Measurements from ENCODE around the gene CELF1. TPM values are rescaled to one million over a fixed set of nuclear protein-coding genes. Genes with fewer than 3 reads are reported as not detected.

The CELF1 gene
- total RNA-seq, 4 donors from 2014 or later, result 82.9 to 248 (median 96.7) TPM

DNA sequence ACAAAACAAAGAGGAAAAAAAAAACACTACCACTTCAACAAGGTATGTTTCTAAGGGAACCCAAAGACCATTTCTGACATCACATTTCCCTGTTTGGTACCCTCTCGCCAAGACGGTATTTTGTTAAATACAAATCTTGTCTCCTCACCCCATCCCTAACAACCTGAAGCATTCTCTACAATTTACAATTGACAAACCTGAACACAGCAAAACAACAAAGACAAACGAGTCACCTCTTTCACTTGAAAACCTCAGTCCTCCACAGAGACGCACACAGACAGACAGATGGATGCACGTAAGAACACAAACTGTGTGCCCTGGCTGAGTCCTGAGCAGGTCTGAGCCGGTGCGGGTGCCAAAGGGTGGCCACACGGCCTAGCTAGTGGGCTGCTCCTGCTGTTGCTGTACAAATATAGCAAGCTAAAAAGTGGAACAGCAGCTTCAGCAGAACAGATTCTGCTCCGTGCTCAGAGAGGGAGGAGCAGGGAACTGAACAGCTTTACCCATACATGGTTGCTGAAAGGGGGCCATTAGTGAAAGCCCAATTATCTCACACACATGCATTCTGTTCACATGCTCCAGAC is 28.5 kb downstream of the CELF1 start:
- peak in 1 of 3 donors; percentile 42 for TF ChIP-seq POLR2AphosphoS5 (IDR thresholded peaks at IDR 0.05)
- no peak for TF ChIP-seq EP300 (IDR thresholded peaks at IDR 0.05; ENCODE audit: low read depth)
- TF ChIP-seq POLR2A (IDR thresholded peaks at IDR 0.05), result no peak
- TF ChIP-seq, protein P1, sequence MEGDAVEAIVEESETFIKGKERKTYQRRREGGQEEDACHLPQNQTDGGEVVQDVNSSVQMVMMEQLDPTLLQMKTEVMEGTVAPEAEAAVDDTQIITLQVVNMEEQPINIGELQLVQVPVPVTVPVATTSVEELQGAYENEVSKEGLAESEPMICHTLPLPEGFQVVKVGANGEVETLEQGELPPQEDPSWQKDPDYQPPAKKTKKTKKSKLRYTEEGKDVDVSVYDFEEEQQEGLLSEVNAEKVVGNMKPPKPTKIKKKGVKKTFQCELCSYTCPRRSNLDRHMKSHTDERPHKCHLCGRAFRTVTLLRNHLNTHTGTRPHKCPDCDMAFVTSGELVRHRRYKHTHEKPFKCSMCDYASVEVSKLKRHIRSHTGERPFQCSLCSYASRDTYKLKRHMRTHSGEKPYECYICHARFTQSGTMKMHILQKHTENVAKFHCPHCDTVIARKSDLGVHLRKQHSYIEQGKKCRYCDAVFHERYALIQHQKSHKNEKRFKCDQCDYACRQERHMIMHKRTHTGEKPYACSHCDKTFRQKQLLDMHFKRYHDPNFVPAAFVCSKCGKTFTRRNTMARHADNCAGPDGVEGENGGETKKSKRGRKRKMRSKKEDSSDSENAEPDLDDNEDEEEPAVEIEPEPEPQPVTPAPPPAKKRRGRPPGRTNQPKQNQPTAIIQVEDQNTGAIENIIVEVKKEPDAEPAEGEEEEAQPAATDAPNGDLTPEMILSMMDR (IDR thresholded peaks at IDR 0.05), result no peak
- no peaks in the 10 kb centered on the region for H3K9me3 ChIP-seq
- in situ Hi-C loops (cut with MboI; ENCODE audit: low pct_ligation_motif_present in 1 of 4, low pct_unique_long_range_greater_than_20kb in 1 of 4, low sequenced_read_pairs in 3 of 4), result no loop called here
- H3K27me3 ChIP-seq, result no peaks in the 10 kb centered on the region
- DNase-seq, result no peak
- peaks cover 8 to 72% (median 44%) of the 10 kb centered on the region in 4 donors for H3K4me1 ChIP-seq
- WGBS, 2 donors (ENCODE audit: low coverage in 1 of 2), result 33 to 51% methylated on average over 3 to 9 of the region's 9 CpGs
- intact Hi-C loops (cut with DNase I; ENCODE audit: low total_unique reads), result no loop called here
- peak overlapping the region in 2 of 4 donors; percentile 14 to 19 for H3K4me3 ChIP-seq
- peak overlapping the region; percentile 58 to 76 (median 68) for H3K27ac ChIP-seq
- no peaks in the 10 kb centered on the region for H3K36me3 ChIP-seq

DNA sequence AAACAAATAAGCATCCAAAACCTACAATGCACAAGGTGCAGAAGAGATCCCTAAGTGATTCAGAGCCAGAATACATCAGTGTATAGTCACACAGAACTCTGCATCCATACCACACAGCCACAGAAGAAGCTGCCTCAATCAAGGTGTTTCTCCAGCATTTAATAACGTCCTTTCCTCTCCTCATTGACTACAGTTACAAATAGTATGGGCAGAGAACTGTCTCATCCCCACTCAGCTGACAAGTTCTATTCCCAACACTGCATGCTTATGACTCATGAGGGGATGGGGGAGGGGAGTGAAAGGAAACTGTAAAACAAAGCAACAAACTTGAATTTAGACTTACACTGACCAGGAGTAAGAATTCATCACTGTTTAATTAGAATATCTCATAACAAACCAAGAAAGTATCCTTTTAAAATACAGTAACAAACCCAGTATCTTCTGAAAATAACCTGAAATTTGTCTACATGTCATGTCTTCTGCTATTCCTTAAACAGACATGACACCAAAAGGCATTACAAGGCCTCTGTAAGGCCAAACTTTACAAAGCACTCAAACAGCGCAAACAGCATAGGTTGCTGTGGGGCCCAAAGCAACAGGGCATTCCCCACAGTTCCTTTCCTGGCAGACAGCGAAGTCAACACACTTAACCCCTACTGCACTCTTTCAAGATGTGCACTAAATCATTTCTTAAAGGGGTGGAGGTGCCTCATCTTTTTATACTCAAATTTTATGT is 29.3 kb downstream of the CELF1 start:
- WGBS, 2 donors (ENCODE audit: low coverage in 1 of 2), result 16 to 27% methylated on average over 2 to 3 of the region's 3 CpGs
- intact Hi-C loops (cut with DNase I; ENCODE audit: low total_unique reads), result no loop called here
- H3K27me3 ChIP-seq, result no peaks in the 10 kb centered on the region
- H3K27ac ChIP-seq, result peak overlapping the region; percentile 58 to 76 (median 68)
- in situ Hi-C loops (cut with MboI; ENCODE audit: low pct_ligation_motif_present in 1 of 4, low pct_unique_long_range_greater_than_20kb in 1 of 4, low sequenced_read_pairs in 3 of 4), result no loop called here
- no peaks in the 10 kb centered on the region for H3K9me3 ChIP-seq
- peak overlapping the region in 2 of 4 donors; percentile 17 to 19 for H3K4me3 ChIP-seq
- H3K36me3 ChIP-seq, result no peaks in the 10 kb centered on the region
- DNase-seq, result no peak
- H3K4me1 ChIP-seq, result peaks cover 11 to 80% (median 50%) of the 10 kb centered on the region in 4 donors
- TF ChIP-seq POLR2AphosphoS5 (IDR thresholded peaks at IDR 0.05), result no peak
- TF ChIP-seq, protein P1 (IDR thresholded peaks at IDR 0.05), result no peak
- TF ChIP-seq POLR2A (IDR thresholded peaks at IDR 0.05), result no peak
- no peak for TF ChIP-seq EP300 (IDR thresholded peaks at IDR 0.05; ENCODE audit: low read depth)

DNA sequence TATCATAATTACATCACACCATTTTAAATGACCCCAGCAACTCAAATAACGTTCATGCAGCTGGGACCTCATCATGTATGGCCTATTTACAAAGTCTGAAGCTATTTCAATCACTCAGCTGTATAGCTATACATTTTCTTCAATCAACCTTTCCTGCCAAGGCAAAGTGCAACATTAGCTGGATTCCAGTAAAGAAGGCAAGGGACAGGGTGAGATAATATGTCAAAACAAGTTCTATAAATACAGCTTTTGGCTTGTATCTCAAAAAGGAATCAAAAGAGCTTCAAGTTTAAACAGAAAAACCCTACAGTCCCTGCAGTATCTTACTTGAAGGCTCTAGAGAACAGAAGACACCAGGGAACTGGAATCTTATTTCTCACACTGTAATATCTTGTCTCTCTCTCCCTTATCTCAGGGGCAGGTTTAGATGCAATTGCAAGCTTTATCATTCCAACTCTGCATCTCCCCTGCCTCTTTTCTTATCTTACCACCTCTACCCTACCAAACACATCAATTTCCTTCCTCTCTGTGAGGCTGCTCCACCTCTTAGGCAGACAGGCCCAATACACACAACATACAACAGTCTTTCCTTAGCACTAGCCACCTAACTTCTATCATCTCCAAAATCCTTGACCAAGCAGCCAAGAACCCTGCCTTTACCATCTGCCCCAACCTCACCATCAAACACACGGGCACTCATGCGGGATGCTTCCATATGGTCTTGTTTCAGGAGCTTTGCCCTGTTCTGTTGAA is 34.5 kb downstream of the CELF1 start:
- in situ Hi-C loops (cut with MboI; ENCODE audit: low pct_ligation_motif_present in 1 of 4, low pct_unique_long_range_greater_than_20kb in 1 of 4, low sequenced_read_pairs in 3 of 4), result no loop called here
- Histone ChIP-seq H3K27me3 (no peaks in the 10 kb centered on the region), H3K36me3 (no peaks in the 10 kb centered on the region), H3K4me1 (peaks cover 27 to 94% (median 71%) of the 10 kb centered on the region in 4 donors), H3K9me3 (no peaks in the 10 kb centered on the region), H3K4me3 (no peak overlapping the region), H3K27ac (peak overlapping the region in 1 of 4 donors; percentile 20)
- WGBS, 2 donors (ENCODE audit: low coverage in 1 of 2), result 62 to 80% methylated on average over 1 to 3 of the region's 3 CpGs
- no peak for DNase-seq
- TF ChIP-seq POLR2AphosphoS5 (IDR thresholded peaks at IDR 0.05) (no peak), POLR2A (IDR thresholded peaks at IDR 0.05) (no peak), EP300 (IDR thresholded peaks at IDR 0.05; ENCODE audit: low read depth) (no peak)
- TF ChIP-seq, protein P1 (IDR thresholded peaks at IDR 0.05), result no peak
- intact Hi-C loops (cut with DNase I; ENCODE audit: low total_unique reads), result no loop called here
